Fibroblast of peridontal ligament (primary cell): ENCODE data around the gene SCRG1.
A peak's percentile ranks its signal among the peaks of the same experiment; 100 is the strongest.

Experiments used
- DNase-seq: peaks from one replicate; pipeline ENCODE4 v3.0.0-alpha.2; 2010; ENCODE audit errors: extremely low read depth

The SCRG1 gene

DNA sequence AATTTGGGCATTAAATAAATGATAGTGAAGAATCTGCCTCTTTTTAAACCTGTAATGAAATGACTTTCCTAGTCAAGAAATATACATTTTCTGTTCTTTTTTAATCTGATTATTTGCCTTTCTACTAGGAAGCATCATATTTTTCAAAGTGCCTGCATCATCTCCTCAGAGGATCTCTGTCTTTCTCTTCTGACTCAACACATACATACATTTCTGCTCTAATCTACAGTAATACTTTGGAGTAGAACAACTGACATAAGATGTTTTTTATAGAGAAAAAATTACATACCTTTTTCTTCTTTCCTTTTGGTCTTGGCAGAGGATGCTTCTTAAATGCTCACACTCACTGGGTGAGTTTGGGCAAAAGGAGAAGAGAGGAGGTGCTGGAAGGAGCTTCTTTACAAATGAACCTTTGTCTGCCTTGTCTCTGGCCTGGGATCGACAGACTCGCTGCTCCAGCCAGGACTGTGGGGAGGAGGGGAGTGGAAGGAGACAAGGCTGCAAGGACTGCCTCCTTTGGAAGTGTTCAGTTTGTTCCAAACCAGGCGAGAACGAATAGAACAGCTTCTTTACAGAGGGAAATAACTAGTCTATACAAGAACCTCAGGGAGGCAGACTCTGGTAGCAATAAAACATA, at the start of gene SCRG1:
Gene SCRG1 (minus strand): TSS at position 338 of the 637 bp plus-strand sequence. CDS start 7,702 bp downstream, outside the sequence.
- DNase-seq, result no peak

DNA sequence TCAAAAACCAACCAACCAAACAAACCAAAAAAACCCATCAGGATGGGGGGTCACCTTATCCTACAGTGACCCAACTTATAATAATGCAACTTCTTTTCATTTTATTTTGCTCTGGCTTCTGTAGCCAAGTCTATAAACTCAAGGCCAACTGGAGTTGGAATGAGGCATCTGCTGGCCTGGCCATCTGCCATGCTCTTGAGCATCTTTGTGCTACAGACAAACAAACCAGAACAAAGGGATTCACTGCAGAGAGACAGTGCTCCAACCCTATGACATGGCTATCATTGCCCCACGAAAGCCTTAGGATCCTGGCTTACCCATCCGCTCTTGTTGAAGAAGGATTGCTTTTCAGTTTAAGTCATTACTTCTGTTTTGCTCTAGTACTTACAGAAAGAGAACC, 49.2 kb upstream of the SCRG1 start:
- peak; percentile 89 for DNase-seq

DNA sequence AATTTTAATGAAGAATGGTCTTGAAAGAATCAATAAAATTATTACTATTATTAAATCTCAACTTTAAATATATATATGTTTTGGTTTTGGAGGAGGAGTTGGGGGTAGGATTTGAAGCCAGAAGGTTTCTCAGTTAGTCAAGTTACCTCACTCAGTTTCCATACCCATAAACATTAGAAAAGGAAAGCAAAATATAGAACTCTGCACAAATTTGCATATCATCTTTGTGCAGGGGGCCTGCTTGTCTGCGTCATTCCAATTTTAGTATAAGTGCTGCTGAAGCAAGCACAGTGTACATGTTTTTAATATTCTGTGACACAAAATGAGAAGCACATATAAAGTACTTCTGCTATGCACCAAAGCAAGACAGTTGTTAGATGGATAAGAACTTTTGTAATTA, 47.5 kb upstream of the SCRG1 start:
- no peak for DNase-seq

DNA sequence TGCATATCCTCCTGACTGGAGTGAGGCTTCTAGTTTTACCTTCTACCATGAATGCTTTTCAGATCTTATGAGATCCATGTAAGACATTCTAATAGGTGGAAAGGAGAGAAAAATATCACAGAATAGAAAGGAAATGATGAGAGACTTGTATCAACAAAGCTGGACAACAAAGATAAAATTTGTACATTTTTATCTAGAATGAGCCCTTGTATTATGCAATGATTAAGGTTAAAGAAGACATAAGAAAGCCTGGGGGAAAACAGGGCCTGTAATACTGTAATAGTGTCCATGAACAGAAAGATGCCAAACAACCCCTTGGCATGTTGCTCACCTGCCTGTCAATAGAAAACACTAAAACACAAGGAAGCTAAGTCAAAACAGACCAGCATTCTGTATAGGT, 44.2 kb upstream of the SCRG1 start:
- DNase-seq, result no peak

DNA sequence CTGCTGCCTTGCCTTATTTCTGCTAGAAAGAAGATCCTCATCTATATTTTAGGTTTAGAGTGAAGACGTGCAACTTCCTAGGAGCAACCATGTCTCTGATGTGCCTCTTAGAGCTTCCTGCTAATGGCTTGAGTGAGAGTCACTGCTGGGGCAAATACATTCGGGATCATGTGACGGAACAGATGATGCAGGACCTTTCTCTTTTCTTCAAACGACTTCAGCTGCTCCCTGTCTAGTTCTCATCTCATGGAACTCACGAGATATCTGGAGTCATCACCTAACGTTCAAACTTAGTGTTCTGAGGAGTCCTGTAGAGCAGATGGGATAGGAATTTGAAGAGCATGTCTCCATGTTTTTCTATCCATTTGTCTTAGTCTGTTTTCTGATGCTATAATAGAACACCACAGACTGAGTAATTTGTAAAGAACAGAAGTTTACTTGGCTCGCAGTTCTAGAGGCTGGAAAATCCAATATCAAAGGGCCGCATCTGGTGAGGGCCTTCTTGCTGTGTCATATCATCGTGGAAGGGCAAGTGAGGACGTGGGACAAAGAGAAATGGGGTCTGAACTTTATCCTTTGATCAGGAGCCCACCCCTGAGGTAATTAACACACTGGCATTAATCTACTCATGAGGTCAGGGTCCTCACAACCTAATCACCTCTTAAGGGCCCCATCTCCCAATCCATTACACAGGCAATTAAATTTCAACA, 43.5 kb upstream of the SCRG1 start:
- no peak for DNase-seq

DNA sequence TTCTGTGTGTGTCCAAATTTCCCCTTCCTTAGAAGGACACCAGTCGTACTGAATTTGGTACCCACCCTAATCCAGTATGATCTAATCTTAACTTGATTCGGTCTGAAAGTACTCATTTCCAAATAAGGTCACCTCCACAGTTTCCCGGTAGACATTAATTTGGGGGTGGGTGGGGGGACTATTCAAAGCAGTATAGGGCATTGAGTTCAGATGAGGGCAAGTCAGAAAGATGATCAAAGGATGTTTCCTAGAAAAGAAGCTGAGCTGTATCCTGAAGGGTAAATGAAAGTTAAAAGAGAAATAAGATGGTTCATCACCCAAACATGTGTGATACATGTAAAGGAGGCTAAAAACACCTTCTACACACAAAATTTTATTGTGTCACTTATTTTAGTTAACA, 42.0 kb upstream of the SCRG1 start:
- no peak for DNase-seq

DNA sequence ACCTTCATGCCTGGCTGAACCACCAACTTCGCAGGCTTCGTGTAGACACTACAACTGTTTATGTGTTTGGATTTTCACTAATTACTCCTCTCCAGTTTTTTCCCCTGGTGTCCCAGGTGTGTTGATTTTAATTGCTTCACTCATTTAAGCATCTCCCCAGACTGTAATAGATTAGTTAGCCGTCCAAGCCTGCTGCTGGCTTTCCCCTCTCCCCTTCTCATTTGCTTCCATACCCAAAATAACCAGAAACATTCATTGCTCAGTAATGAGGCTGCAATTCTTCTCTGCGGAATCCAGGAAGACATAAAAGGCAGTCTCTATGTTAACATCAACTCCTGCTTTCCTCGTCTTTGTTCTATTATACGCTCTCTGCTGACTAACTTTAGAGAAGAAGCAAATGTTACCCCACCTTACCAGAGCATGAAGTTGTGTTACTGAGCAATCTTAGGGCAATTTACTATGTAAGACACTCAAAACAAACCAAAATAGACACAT, 37.9 kb upstream of the SCRG1 start:
- no peak for DNase-seq

DNA sequence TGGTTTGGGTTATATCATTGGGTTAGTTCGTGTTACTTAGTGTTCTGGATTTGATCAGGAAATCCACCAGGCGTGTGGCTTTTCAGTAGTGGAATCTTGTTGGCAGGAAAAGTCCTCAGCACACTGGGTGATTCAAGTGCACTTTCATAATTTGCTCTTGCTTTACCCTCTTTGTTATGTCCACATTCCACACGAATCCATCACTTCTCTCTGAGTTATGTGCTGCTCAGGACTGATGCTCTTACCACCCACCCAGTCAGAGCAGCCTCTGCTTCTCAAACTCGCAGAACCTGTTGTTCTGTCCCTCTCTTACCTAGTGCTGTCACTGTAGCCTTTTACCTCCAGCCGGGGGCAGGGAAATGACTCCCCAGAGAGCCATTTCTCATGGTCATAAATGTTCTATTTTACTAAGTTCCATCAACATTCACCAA, 37.2 kb upstream of the SCRG1 start:
- DNase-seq, result peak; percentile 99

DNA sequence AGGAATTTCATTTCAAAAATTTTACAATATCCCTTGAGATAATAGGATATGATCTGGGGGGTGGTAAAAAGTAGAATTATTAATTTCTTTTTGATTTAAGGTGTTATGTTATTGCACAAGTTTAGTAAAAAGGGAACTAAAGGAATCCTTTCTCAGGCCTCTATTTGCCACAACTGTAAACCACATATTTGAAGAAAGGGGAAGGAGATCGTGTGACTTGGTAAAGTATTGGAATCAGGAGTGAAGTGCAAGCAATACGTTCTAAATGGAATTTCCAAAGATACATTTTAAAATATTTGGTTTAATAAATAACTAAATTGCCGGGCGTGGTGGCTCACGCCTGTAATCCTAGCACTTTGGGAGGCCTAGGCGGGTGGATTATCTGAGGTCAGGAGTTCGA, 35.3 kb upstream of the SCRG1 start:
- DNase-seq, result no peak

DNA sequence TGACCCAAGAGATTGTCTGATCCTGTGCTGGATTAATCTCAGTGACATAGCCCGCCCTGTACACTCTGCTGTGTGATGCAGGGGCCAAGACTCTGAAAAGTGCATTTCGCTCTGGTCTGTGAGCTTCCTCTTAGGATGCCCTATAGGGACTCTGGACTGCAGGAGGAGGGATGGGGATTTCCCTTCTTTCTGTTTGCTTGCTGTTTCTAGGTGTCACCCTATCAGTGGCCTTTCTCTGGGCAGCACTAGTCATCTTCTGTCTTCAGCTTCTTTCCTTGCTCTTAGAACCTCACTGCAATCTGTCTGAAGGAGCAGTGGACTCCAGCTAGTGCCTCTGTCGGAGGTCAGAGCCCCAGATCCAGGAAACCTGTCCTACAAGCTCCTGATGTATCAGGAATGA, 34.5 kb upstream of the SCRG1 start:
- DNase-seq, result no peak

DNA sequence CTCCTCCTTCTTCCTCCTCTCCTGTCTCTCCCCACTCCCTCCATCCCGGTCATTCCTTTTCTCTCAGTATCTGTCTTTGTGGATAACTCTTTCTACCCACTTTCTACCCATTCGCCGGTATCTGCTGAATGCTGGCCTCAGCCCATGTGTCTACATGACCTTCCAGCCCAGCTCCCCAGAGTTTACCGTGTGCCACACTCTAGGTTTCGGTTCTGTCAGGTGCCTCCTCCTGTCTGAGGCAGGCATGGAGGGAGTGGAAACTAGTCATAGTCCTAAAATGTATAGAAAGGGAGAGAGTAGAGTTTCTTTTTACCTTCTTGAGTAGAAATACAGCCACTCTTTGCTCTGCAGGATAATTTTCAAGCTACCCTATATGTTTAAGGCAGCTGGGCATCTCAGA, 33.5 kb upstream of the SCRG1 start:
- DNase-seq, result no peak

DNA sequence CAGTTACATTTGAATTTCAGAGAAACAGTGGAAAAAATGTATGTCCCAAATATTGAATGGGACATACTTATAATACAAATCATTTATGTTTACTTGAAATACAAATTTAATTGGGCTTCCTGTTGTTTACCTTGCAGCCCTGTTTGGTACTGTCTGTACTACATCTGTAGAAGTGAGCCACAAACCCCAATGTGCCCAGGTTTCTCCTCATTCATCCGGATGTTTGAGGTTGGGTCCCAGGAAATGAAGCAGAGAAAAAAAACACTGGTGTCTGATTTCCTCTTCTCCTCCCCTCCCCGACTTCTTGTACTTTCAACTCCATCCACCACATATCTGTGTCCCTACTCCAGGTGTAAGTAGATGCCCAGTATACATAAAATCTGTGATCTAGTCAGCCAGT, 27.1 kb upstream of the SCRG1 start:
- DNase-seq, result no peak

DNA sequence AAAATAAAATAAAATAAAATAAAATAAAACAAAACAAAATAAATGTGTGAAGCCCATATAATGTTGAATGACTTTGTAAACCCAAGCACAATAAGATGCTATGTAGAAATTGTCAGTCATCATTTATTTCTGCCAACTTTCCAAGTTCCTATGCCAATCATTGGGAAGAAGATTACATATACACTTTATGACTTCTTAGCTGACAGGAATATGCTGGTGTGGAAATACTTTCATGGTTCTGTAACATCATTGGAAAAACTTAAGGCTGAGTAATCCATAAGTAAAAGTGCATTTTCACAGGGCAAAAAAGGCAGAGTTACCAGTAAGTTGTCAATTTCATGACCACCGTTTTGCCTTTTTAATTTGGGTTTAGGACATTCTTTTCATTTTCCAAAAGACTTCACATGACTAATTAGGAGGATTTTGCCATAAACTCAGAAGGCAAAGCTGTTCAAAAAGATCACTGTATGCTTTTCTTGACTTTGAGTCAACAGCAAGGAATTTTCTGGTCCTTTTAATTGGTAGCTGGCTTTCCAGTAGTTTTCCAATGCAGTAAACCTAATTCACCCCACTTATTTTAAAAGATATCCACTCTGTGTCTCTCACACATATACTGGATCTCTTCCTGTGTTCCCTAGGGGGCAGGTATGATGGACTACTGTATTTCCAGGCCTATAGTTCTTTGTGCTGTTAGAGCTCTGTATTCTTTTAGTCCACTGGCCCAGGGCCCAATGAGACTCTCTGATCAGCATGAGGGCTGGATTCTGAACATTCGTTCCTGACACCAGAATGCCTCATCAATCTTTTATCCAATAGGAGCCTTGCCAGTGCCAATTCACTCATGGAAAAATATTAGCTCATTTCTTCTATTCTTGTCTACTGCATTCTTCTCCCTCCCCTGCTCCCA, 26.2 kb upstream of the SCRG1 start:
- peak; percentile 96 for DNase-seq

DNA sequence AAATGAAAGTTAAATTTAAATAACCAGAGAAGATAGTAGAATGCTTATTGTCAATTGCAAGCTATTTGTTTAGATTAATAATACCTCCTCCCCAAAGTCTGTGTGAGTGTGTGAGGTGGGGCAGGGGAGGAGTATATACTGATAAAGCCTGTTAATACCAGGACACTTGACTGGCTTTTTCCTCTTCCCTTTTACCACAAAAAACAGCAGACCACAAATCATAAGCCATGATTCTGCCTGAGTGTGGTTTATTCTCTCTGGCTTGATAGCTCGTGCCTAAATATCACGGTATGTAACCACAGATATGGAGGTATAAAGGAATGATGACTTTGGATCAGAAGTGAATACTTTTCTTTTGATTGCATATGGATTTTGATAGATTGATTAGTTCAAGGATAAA, 21.9 kb upstream of the SCRG1 start:
- DNase-seq, result no peak

DNA sequence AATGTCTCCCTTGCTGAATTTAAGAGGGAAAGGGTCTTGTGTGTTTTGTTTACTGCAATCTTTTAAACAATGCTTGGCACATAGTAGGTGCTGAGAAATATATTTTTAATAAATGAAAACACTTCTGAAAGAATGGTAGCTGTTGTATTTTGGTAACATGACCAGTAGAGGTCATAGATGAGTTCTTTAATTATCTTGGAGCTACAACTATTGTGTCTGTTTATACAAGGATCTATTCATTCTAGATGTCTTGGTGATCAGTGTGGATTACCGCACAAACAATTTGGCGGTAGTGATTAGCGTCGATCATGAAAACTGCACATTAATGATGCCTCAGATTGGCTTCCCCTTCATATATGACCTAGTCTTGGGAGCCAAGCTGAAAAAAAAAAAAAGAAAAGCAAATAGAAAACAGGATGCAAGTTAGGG, 21.4 kb upstream of the SCRG1 start:
- DNase-seq, result peak; percentile 70

DNA sequence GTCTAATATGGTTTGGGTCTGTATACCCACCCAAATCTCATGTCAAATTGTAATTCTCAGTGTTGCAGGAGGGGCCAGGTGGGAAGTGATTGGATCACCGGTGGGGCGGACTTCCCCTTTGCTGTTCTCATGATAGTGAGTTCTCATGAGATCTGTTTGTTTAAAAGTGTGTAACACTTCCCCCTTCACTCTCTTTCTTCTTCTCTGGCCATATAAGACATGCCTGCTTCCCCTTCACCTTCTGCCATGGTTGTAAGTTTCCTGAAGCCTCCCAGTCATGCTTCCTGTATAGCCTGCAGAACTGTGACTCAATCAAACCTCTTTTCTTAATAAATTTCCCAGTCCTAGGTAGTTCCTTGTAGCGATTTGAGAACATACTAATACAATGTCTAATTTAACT, 19.7 kb upstream of the SCRG1 start:
- DNase-seq, result no peak

DNA sequence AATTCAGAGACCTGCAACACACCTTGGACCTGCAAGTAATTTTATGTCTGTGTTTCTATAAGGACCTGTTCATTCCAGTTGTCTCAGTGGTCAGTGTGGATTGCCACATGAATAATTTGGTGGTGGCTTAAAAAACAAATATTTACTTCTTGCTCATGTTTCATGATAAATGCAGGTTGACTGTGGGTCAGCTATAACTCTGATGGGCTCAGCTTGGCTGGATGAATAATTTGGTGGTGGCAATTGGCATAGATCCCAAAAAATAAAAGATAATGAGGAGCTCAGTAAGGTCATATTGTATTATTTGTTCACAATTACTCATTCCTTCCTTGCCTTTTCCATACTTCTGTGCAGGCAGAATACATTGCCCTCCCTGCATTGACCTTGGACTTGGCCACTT, 18.9 kb upstream of the SCRG1 start:
- no peak for DNase-seq

DNA sequence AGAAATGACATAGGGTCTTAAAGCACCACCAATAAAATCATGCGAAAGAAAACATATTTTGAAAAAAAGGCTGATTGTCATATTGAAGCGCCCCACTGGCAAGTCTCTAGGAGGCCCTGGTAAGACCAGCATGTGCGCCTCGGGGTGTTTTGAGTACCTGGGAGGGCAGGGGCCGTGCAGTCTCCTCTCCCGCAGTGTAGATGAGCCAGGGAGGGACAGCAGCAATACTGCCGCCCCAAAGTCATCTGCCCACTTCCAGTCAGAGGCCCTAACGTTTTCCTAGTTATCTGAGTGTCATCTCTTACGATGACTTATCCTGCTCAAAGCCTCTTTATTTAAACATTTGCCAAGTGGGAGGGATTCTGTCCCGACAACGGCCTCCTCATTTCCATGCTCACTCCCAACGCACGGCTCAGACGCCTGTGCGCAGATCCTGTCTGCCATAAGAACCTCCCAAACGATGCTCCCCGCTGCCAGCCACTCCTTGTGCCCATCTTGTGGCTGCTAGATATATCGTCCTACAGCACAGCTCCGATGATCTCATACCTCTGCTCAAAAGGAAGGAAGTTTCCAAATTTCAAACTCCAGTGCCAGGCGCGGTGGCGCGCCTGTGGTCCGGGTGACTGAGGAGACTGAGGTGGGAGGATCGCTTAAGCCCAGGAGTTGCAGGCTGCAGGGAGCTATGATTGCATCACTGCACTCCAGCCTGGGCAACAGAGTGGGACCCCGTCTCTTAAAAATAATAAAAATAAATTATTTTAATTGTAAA, 17.2 kb upstream of the SCRG1 start:
- no peak for DNase-seq

DNA sequence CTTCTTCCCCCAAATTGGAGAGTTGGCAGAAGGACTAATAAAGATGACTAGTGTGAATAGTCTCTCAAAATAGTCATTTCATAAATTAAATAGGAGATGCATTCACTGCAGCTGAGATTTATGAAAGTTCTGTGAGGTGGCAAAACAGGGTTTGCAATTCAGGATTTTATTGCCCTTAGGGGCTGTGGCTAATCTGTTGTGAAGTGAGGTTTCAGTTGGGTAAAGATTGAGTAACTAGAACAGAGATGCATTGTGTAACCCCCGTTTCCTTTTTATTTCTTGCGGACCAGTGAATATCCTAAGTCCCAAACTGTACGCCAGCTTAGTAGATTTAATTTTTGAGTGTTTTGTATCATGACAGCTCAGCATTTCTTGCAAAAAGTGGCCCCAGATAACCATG, 16.2 kb upstream of the SCRG1 start:
- DNase-seq, result no peak

DNA sequence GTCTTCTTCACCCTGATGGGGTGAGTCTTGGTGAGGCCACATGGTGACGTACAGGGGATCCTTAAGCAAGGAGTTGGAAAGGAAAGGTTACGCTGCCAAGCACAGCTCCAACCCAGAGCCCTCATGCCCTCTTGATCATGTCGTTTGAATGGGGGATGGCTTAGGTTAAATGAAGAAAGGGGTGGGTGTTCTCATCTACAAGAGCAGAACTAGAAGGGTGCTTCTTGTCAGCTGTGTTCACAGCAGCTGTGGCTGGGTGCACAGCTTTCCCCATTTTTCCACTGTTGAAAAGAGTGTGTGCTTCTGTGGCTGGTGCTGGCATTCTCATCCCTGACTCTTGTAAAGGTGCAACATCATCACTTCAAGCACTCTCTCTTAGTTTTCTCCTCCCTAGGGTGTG, 15.5 kb upstream of the SCRG1 start:
- no peak for DNase-seq

DNA sequence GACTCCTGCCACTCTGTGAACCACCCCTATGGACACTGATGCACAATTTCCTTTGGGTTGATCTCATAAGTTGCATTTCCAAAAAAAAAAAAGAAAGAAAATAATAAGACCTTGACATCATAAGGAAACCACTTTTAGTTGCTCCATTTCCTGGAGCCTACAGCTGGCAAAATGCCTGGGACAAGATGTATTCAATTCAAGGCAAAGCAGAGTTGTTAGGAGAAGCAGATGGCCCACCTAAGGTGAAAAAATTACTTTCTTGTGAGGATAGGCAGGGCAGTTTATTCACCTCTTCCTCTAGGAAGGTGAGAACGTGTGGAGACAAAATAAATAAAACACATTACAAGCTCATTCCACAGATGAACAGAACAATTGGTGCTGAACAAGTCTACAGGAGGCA, 14.1 kb upstream of the SCRG1 start:
- peak; percentile 42 for DNase-seq
